ENCODE data around the gene RHBDD1.
A peak's percentile ranks its signal among the peaks of the same experiment; 100 is the strongest.

The RHBDD1 gene, protein sequence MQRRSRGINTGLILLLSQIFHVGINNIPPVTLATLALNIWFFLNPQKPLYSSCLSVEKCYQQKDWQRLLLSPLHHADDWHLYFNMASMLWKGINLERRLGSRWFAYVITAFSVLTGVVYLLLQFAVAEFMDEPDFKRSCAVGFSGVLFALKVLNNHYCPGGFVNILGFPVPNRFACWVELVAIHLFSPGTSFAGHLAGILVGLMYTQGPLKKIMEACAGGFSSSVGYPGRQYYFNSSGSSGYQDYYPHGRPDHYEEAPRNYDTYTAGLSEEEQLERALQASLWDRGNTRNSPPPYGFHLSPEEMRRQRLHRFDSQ

DNA sequence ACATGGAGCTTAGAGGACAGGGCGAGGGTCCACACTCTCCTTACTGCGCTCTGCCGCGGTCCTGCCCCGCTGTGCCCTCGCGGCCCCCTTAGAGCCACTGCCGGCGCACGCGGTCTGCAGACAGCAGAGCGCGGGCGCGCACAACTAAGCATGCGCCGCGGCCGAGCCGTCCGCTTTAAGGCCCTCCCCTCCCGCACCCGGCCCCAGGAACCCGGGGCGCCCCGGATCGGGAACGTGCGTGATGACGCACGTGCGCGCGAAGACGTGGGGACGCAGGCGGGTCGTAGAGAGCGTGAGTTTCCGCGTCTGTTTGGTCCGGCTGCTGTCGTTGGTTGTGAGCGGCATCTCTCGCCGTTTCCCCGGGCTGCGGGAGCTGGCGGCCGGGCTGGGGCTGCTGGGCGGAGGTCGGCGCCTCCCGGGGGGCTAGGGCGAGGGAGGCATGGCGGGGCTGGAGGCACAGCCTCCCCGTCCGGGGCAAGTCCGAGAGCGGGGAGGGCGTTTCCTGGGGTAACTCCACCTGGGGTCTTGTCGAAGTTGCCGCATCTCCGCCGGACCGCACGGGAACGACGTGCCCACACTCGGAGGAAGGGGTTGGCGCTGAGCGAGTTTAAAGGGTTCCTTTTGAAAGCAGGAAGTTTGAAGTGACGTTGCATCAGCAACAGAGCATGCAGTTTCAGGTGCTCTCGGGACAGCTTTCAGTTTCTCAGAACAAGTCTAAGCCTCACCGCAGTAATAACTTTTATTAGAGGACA is at the start of gene RHBDD1:
RHBDD1 (plus strand) TSS at position 259 of the 752 bp plus-strand sequence. CDS start 28,640 bp downstream, outside the sequence.
- peak; percentile 96 for DNase-seq

DNA sequence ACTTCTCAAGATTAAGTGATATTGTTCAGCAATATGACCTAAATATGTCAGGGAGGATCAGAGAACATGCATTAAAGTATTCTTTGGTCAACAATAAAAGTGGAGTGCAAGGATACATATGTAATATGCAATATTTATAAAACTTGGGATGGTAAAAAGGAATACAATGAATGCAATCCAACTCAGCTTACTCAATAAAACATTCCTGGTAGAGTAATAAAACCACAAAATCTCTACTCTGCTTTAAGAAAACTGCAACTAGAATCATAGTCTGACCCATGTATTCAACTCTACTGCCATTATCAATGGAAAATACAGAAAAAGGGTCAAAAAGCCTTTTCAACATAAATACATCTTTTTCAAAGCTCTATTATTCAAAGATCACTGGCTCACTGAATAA is 47.8 kb upstream of the RHBDD1 start:
- DNase-seq = no peak

DNA sequence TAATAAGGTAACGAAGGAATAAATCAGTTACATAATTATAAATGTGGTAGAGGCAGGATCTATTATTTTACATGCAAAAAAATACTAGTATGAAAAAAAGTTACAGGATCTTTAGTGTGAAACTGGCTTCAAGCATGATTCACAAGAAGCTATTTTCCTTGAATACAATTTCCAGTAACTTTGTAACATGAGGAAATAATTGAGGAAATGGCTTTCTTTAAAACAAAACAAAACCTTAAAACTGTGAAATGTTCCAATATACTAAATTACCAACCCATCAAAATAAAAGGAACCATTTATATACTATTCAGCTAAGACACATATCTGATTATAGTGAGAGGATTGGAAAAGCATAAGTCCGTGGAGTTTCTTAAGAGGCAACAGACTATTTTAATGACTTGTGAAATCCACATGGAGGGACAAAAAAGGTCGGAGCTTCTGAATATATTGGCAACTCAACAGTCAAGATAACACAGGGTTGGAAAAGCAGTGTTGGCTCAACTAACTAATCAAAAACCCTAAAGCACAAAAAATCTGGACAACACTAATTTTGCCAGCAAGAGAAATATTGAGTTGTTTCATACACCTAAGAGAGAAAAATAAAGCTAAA is 46.9 kb upstream of the RHBDD1 start:
- DNase-seq = no peak

DNA sequence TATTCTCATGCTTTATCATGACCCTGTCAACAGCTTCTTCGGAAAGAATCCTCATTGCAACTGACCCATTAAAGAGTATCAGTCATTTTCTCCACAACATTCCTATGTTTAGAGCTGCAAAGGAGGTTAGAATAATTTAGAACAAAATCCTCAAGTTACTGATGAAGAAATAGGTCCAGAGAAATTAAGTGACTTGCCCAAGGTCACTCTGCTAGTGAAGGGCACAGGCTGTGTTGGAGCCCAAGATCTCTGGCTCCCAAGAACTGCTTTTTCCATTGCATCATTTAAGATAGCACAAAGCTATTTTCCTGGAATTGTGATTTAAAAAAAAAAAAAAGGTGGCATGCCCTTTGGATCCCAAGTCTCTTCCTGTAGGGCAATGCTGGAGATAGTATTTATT is 45.8 kb upstream of the RHBDD1 start:
- no peak for DNase-seq

DNA sequence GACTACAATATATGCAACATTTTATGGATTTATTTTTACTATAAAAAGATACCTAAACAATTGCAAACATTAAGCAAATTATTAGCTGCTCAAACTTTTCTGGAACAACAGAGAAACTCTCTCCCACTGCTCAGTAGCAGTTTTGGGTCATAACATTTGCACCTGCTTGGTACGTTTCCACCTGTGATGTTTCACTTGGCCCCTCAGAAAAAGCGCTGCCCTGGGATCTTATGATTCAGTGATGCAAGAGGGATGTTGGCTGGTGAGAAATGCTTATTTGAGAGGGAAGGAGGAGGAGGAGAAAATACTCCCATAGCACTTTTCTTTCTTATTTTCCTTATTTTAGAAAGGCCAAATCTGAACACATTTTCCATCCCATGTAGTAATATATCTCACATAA is 45.4 kb upstream of the RHBDD1 start:
- no peak for DNase-seq

DNA sequence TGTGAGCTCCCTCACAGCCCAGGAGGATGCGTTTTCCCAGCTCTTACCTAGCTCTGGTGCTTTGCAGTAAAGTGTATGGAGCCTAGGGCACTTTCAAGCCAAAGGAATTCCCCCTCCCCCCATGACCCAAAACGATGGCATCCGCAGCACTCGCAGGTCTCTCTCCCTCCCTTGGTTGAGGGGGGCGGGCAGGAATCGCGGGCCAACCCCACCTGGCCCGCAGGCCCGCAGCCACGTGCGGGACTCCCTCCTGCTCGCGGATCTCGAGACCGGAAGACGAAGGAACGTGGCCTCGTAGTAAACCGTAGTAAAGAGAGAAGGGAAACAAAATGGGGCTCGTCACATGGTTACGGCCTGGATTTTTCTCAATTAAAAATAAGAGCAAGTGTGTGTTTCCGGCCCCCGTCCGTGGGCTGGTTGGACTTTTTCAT is 44.8 kb upstream of the RHBDD1 start:
- no peak for DNase-seq

DNA sequence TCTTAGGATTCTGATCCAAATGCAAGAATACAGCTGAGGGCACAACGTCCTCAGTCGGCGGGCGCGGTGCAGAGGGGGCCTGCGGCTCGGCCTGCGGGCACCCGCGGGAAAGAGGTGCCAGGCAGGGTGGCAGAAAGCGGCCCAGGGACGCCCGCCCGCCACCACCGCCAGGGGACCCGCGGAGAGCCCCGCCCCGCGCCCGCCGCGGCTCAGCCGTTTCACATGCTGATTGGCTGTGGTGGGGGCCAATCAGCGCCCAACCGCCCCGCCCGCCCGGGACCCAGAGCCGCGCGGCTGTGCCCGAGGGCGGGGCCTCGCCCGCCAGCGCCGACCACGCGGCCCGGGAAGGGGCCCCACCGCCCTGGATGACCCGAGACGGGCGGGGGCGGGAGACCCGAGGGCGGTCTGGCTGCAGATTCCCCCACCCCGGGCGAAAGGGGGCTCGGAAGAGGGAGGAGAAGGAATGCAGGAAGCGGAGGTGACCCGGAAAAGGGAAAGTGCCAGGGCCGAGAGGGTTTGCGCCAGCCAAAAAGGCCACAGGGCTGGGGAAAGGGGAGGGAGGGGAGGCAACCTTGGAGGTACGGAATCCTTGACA is 44.3 kb upstream of the RHBDD1 start:
- DNase-seq = peak; percentile 94

DNA sequence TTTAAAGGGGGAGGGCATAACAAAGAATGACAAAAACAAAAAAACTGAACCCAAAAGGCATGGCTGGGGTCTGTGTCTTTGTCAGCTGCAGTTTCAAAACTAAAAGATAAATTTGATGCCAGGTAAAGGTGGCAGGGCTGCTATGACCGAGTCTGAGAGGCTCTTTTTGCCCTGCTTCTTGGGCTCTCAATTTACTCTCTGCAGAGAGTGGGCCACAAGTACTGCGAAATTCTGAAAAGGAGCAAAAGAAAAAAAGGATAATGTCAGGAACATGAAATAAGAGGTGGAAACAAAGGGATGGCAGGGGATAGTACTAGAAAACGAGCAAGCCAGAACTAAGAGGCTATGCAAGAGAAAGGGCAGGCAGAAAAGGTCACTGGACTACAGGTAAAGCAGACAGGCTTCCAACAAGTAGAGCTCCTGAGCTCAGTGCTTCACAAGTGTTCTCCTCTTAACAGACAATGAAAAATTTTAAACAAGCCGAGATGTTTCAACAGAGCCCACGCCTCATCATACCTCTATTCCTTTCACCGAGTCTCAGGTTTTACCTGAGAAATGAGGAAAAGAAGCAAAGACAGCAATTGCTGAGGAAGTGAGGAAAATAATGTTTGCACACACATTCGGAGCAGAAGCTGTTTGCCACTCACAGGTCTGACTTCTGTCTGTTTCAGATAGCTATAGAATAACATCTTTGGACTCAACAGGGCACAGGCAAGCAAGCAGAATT is 43.5 kb upstream of the RHBDD1 start:
- no peak for DNase-seq

DNA sequence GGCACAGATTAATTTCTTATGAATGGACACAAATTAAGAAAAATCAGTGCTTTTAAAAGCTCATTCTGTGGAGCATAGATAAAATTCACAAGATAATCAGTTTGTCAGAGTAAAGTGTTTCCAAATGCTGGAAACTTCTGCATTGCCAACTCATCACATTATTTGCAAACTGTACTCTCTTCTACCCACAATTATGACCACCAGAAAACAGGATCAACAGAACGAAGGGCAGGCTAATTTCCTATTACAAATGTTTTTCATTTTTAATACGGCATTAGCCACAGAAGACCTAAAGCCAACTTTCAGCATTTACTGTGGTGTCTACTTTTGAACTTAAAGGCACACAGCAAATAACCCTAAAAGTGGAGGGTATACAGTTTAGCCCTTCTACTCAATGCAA is 42.2 kb upstream of the RHBDD1 start:
- no peak for DNase-seq

DNA sequence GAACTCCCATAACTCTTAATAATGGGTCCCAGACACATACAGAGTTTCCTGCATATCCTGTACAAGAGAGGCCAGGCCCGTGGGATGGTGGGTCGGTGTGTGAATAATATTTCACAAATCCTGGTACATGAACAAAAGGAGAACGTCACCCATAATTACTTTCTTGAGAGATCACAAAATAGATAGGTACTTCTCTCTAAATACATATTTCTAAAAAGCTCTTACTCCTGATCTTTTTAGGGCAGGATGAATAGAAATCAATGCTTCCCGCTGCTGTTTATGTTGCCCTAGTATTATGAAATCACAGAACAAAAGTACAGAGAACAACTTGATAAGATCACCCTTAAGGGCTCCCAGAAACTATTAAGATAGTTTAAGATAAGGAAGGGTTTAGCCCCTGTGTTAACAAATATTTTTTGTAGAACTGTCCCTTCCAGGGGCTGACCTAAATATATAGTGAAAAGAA is 41.6 kb upstream of the RHBDD1 start:
- no peak for DNase-seq

DNA sequence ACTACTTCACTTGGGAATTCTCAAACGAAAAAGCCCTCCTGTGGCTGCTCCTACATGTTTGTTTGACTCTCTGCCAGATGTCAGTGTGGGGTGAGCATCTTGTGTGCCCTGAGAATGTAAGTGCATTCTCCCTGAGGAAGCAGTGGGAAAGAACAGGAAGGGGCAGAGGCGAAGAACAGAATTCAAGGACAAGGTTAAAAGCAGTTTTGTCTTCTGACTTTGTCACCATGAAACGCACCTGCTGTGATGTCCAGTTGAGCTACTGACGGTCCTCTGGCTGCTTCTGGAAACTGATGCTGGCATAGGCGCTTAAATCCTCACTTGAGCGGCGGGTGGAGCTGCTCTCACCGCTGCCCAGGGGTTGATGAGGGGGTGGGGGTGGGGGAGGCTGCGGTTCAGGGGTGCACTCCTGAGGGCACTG is 41.1 kb upstream of the RHBDD1 start:
- no peak for DNase-seq

DNA sequence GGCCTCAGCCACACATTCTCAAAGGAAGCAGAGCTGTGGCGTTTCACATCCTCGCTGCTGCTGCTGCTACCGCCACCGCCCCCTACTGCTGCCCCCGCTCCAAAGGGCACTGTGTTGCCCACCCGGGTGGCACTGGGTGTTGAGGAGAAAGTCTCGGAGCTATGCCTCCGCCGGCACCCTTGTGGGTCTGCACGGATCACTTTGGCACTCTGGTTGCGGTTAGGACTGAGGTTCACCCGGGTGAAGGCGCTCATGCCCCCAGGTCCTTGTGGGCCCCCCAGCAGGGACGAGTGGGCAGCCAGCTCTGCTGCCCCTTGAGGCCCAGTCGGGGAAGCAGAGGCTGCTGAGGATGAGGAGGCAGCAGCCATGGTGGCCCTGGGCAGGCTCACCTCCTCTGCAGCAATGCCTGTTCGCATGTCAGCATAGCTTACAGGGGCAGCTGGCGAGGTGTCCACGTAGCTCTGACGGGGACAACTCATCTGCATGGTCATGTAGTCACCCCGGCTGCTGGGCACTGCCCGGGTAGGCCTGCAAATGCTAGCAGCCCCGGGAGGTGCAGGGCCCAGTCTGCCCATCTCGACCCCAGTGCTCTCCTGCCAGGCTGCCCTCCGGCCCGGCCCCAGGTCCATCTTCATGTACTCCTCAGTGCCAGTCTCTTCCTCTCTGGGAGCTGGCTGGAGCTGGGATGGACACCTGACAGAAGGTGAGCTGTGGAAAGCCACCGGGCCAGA is 40.4 kb upstream of the RHBDD1 start:
- DNase-seq = no peak

DNA sequence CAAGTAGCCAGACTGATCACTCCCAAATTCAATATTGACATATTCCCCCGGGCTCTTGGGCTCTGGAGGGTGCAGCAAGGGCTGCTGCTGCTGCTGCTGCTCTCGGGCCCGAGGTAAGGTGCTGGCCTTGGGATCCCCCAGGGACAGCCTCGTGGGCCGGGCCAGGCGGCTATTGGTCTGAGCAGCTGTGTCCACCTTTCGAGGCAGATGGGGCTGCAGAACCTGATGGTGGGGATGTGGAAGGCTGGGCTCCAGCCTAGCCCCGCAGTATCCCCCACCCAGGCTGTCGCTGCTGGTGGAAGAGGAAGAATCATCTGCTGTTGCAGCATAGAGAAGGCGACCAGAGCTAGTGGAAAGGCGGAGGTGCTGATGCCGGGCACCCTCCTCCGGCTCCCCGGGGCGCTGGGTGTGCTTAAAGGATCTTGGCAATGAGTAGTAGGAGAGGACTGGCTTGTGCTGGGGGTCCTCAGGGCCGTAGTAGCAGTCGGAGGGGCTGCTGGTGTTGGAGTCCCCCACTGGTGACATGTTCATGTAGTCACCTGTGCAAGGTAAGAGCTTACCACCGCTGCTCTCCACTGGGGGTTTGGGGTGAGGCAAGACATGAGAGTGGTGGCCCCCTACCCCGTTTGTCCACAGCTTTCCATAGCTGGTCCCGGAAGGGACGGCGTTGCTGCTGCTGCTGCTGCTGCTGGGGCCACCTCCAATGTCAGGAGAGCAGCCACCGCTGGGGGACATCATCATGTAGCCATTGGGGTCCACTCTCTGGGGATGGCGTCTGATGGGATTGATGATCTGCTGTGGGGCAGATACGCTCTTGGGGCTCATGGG is 39.6 kb upstream of the RHBDD1 start:
- DNase-seq = no peak

DNA sequence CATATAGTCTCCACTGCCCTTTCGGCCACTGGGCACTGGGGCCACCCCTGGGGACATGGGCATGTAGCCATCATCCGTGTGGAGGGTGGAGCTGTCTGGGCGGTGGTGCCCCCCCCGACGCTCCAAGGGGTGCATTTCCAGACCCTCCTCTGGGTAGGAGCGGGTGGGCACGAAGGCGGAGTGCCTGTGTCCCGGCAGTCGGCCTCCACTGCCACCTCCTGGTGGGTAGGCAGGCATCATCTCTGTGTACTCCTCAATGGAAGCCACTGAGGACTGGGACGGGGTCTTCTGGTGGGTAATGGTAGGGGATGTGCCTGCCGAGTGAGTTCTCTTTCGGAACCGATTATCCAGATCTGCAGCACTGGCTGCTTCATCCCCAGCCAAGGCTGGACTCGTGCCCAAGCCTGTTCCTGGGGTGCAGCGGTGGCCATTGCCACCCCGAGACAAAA is 39.0 kb upstream of the RHBDD1 start:
- DNase-seq = no peak

DNA sequence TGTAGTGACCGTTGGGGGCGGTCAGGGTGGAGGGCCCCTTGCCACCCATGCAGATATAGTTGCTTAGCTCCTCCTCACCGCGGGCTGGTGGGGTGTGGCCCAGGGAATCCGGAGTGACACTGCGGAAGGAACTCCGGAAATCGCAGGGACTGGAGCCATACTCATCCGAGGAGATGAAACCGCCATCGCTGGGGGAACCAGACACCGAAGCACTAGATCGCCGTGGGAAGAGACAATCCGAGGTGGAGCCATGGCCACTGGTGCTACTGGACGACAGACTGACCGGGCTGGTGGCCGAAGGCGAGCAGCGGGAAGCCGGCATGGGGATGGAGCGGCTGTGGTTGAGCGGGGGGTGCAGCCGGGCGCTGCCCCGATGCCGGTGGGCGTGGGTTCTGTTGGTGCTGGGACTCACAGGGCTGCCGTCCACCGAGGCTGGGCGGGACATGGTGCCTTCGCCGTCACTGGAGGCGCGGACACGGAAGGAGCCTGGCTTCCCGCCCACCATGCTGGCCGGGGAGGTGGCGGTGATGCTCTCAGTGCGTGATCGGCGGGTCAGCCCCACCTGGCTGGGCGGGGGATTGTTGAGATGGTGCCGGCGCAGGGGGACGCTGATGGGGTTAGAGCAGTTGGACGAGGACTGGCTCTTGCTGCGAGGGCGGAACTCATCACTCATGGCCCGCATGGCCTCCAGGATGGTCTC is 38.4 kb upstream of the RHBDD1 start:
- no peak for DNase-seq

DNA sequence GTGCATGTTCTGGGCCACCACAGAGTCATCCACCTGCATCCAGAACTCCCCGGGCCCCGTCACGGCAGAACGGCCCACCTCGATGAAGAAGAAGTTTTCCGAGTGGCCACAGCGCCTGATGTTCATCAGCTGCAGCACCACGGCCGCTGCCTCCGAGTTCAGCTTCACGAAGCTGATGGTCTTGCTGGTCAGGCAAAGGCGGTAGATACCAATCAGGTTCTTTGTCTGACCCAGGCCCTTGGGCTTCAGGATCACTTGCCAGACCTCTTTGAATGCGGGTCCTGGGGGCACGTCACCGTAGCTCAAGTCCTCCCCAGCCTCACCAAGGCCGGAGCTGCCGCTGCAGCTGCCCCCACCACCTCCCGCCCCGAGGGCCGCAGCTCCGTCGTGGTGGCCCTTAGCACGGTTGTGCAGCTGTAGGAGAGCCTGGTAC is 37.8 kb upstream of the RHBDD1 start:
- no peak for DNase-seq

DNA sequence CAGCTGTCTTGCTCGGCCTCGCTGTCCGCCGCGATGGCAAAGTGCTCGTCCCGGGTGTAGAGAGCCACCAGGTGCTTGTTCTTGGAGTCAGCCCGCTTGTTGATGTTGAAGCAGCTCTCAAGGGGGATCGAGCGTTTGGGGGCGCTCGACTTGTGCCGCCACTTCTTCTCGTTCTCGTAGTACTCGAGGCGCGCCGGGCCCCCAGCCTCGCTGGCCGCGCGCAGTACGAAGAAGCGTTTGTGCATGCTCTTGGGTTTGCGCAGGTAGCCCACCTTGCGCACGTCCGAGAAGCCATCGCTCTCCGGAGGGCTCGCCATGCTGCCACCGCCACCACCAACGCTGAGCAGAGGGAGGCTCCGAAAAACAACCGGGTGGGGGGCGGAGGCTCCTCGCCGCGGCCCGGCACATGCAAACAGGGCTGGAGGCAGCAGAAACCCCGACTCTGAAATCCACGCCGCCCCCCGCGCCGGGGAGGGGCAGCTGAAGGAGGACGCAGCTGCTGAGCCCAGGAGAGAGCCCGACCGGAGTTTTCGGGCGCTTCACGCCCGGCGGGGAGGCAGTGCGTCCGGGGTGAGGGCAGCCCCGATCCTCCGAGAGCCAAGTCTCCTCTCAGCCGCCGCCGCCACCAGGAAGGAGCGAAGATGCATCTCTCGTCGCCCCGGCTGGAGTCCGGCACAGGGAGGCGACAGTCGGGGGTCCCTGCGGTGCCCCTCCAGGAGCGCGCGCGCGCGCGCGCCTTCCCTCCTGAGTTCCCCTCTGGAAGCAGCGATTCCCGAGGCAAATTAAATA is 37.2 kb upstream of the RHBDD1 start:
- DNase-seq = peak; percentile 54

DNA sequence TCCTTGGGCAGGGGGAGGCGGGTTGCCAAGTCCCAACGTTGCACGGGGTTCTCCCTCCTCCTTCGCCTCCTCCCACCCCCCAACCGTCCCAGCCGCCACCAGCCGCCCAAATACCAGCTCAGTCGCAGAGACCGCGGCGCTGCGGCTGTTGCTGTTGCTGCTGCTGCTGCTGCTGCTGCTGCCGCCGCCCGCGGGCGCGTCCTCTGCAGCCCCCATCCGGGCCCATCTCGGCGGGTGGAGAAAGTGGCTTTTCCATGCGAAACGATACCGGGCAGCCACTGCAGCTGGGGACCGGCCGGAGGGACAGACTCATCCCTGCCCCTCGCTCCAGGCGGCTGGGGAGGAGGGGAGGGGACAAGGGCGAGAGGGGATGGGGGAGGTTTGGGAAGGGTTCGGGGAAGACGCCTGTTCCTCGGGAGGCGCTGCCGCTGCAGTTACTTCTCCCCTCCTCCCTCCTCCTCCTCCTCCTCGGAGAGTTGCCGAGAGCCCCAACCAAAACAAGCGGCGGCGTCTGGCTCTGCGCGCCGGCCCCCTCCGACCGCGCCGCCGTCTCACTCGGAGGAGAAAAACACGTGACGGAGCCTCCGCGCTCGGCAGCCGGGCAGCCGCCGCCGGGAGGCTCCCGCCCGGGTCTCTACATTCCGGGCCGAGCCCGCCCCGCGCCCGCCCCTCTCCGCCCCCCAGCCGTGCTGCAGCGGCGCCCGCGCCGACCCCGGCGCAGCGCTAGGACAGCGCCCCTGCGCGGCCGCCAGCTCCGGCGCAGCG is 36.5 kb upstream of the RHBDD1 start, which contains the start of gene IRS1:
IRS1 (minus strand) TSS at position 610 of the 765 bp plus-strand sequence. CDS start 1,082 bp downstream, outside the sequence.
- DNase-seq = peak; percentile 72
